IgD-negative memory B cell (primary cell): ENCODE data around the gene ASL. TPM values are rescaled to one million over a fixed set of nuclear protein-coding genes. Genes with fewer than 3 reads are reported as not detected.
"Not testable (repeated sequence)": the region's sequence is repeated elsewhere in the genome, so short reads cannot be mapped to it uniquely, and the experiment has no call there.

Experiments
- H3K27ac Mint-ChIP-seq, 3 donors: one replicate each; pipeline ENCODE4 v1.8.0; 2020 to 2022; ENCODE audit warnings: mild to moderate bottlenecking in 3 of 3, mixed read lengths in 3 of 3, moderate library complexity in 1 of 3
- H3K27me3 Mint-ChIP-seq: one replicate; pipeline ENCODE4 v1.8.0; 2021; ENCODE audit warnings: mixed read lengths
- H3K36me3 Mint-ChIP-seq: one replicate; pipeline ENCODE4 v1.8.0; 2020; ENCODE audit warnings: mild to moderate bottlenecking, mixed read lengths
- H3K4me1 Mint-ChIP-seq, 3 donors: one replicate each; pipeline ENCODE4 v1.8.0; 2020 to 2022; ENCODE audit warnings: mixed read lengths in 3 of 3, mild to moderate bottlenecking in 1 of 3
- H3K4me3 Mint-ChIP-seq, 4 donors: one replicate each; pipeline ENCODE4 v1.8.0; 2020 to 2022; ENCODE audit warnings: mild to moderate bottlenecking in 4 of 4, mixed read lengths in 4 of 4, moderate library complexity in 3 of 4
- H3K9me3 Mint-ChIP-seq, 3 donors: one replicate each; pipeline ENCODE4 v1.8.0; 2020 to 2021; ENCODE audit warnings: mixed read lengths in 3 of 3, mild to moderate bottlenecking in 1 of 3
- polyA plus RNA-seq: library from polyadenylated mRNA; unstranded; fragments of 300-500 nt; fragmentation: Illumina TruSeq; gene quantifications from one replicate; pipeline ENCODE4 v1.2.3, GENCODE V29; 2021

The ASL gene
- 21.8 TPM for polyA plus RNA-seq

- Mint-ChIP-seq H3K9me3 (no peaks in the 10 kb centered on the region), H3K4me3 (peak within 1 kb of the TSS; percentile 85 to 95 (median 92)), H3K27ac (peak within 1 kb of the TSS; percentile 67 to 86 (median 78)), H3K36me3 (no peaks in the 10 kb centered on the region), H3K27me3 (no peaks in the 10 kb centered on the region), H3K4me1 (peaks cover 11 to 15% (median 15%) of the 10 kb centered on the region in 3 donors)
Measured at GRCh38 chr7:66075590-66076461, at the start of gene ASL. Gene ASL, plus strand, starts transcription at chr7:66075819. Its CDS starts 263 bp downstream, at chr7:66076082.

GRCh38 chr7:66028342-66028741 lies 47.3 kb upstream of the ASL start:
- not testable (repeated sequence) for H3K27ac Mint-ChIP-seq, H3K4me1 Mint-ChIP-seq, H3K9me3 Mint-ChIP-seq, H3K36me3 Mint-ChIP-seq, H3K27me3 Mint-ChIP-seq, H3K4me3 Mint-ChIP-seq

- no peaks in the 10 kb centered on the region for H3K36me3 Mint-ChIP-seq
- H3K9me3 Mint-ChIP-seq, result no peaks in the 10 kb centered on the region
- peaks cover 4% of the 10 kb centered on the region for H3K27me3 Mint-ChIP-seq
- peak overlapping the region in 1 of 3 donors; percentile 31 for H3K27ac Mint-ChIP-seq
- H3K4me3 Mint-ChIP-seq, result no peak overlapping the region
- H3K4me1 Mint-ChIP-seq, result no peaks in the 10 kb centered on the region
Measured at GRCh38 chr7:66033471-66034385, 41.9 kb upstream of the ASL start.

GRCh38 chr7:66034436-66035010 lies 41.1 kb upstream of the ASL start:
- not testable (repeated sequence) for H3K4me3 Mint-ChIP-seq, H3K36me3 Mint-ChIP-seq, H3K4me1 Mint-ChIP-seq, H3K9me3 Mint-ChIP-seq, H3K27ac Mint-ChIP-seq, H3K27me3 Mint-ChIP-seq

- Mint-ChIP-seq H3K4me3 (no peak overlapping the region), H3K9me3 (no peaks in the 10 kb centered on the region), H3K4me1 (peaks cover 0 to 2% (median 0%) of the 10 kb centered on the region in 3 donors), H3K36me3 (no peaks in the 10 kb centered on the region), H3K27me3 (peaks cover 4% of the 10 kb centered on the region), H3K27ac (no peak overlapping the region)
Measured at GRCh38 chr7:66036382-66036781, 39.2 kb upstream of the ASL start.

- no peak overlapping the region for H3K27ac Mint-ChIP-seq
- H3K27me3 Mint-ChIP-seq, result peaks cover 4% of the 10 kb centered on the region
- H3K36me3 Mint-ChIP-seq, result no peaks in the 10 kb centered on the region
- peaks cover 0 to 2% (median 0%) of the 10 kb centered on the region in 3 donors for H3K4me1 Mint-ChIP-seq
- no peak overlapping the region for H3K4me3 Mint-ChIP-seq
- no peaks in the 10 kb centered on the region for H3K9me3 Mint-ChIP-seq
Measured at GRCh38 chr7:66036788-66037187, 38.8 kb upstream of the ASL start.

- Mint-ChIP-seq H3K27me3 (peaks cover 14% of the 10 kb centered on the region), H3K9me3 (no peaks in the 10 kb centered on the region), H3K36me3 (no peaks in the 10 kb centered on the region), H3K27ac (no peak overlapping the region), H3K4me3 (no peak overlapping the region), H3K4me1 (peaks cover 0 to 6% (median 5%) of the 10 kb centered on the region in 3 donors)
Measured at GRCh38 chr7:66039094-66039670, 36.4 kb upstream of the ASL start.

GRCh38 chr7:66043681-66044497 lies 31.7 kb upstream of the ASL start:
- no peak overlapping the region for H3K27ac Mint-ChIP-seq
- H3K4me3 Mint-ChIP-seq, result peak overlapping the region; percentile 71 to 93 (median 82)
- peaks cover 0 to 6% (median 5%) of the 10 kb centered on the region in 3 donors for H3K4me1 Mint-ChIP-seq
- peaks cover 16% of the 10 kb centered on the region for H3K27me3 Mint-ChIP-seq
- H3K9me3 Mint-ChIP-seq, result no peaks in the 10 kb centered on the region
- no peaks in the 10 kb centered on the region for H3K36me3 Mint-ChIP-seq

GRCh38 chr7:66044498-66044854 lies 31.1 kb upstream of the ASL start:
- H3K27me3 Mint-ChIP-seq, result peaks cover 16% of the 10 kb centered on the region
- H3K4me1 Mint-ChIP-seq, H3K9me3 Mint-ChIP-seq, H3K36me3 Mint-ChIP-seq, H3K27ac Mint-ChIP-seq: not testable (repeated sequence)
- H3K4me3 Mint-ChIP-seq, result peak overlapping the region; percentile 71 to 93 (median 82)

GRCh38 chr7:66047426-66047825 lies 28.2 kb upstream of the ASL start:
- Mint-ChIP-seq H3K9me3 (no peaks in the 10 kb centered on the region), H3K27ac (no peak overlapping the region), H3K27me3 (peaks cover 13% of the 10 kb centered on the region), H3K4me1 (peaks cover 0 to 5% (median 3%) of the 10 kb centered on the region in 3 donors), H3K4me3 (no peak overlapping the region), H3K36me3 (no peaks in the 10 kb centered on the region)

- not testable (repeated sequence) for H3K9me3 Mint-ChIP-seq, H3K27ac Mint-ChIP-seq, H3K27me3 Mint-ChIP-seq, H3K36me3 Mint-ChIP-seq, H3K4me3 Mint-ChIP-seq, H3K4me1 Mint-ChIP-seq
Measured at GRCh38 chr7:66049886-66050285, 25.7 kb upstream of the ASL start.

- Mint-ChIP-seq H3K27me3 (peaks cover 3% of the 10 kb centered on the region), H3K4me3 (no peak overlapping the region), H3K27ac (no peak overlapping the region), H3K4me1 (peaks cover 3 to 8% (median 6%) of the 10 kb centered on the region in 3 donors), H3K36me3 (peaks cover 2% of the 10 kb centered on the region), H3K9me3 (no peaks in the 10 kb centered on the region)
Measured at GRCh38 chr7:66050337-66050957, 25.2 kb upstream of the ASL start.

- Mint-ChIP-seq H3K9me3 (no peaks in the 10 kb centered on the region), H3K27ac (no peak overlapping the region), H3K4me3 (no peak overlapping the region), H3K4me1 (peaks cover 5 to 10% (median 9%) of the 10 kb centered on the region in 3 donors), H3K36me3 (peaks cover 2% of the 10 kb centered on the region), H3K27me3 (no peaks in the 10 kb centered on the region)
Measured at GRCh38 chr7:66050990-66051448, 24.6 kb upstream of the ASL start.

- peaks cover 5 to 10% (median 10%) of the 10 kb centered on the region in 3 donors for H3K4me1 Mint-ChIP-seq
- no peak overlapping the region for H3K4me3 Mint-ChIP-seq
- H3K27ac Mint-ChIP-seq, result no peak overlapping the region
- H3K27me3 Mint-ChIP-seq, result no peaks in the 10 kb centered on the region
- H3K36me3 Mint-ChIP-seq, result peaks cover 2% of the 10 kb centered on the region
- H3K9me3 Mint-ChIP-seq, result no peaks in the 10 kb centered on the region
Measured at GRCh38 chr7:66052447-66052846, 23.2 kb upstream of the ASL start.
